ENCODE results near the gene PLCG2.

DNA sequence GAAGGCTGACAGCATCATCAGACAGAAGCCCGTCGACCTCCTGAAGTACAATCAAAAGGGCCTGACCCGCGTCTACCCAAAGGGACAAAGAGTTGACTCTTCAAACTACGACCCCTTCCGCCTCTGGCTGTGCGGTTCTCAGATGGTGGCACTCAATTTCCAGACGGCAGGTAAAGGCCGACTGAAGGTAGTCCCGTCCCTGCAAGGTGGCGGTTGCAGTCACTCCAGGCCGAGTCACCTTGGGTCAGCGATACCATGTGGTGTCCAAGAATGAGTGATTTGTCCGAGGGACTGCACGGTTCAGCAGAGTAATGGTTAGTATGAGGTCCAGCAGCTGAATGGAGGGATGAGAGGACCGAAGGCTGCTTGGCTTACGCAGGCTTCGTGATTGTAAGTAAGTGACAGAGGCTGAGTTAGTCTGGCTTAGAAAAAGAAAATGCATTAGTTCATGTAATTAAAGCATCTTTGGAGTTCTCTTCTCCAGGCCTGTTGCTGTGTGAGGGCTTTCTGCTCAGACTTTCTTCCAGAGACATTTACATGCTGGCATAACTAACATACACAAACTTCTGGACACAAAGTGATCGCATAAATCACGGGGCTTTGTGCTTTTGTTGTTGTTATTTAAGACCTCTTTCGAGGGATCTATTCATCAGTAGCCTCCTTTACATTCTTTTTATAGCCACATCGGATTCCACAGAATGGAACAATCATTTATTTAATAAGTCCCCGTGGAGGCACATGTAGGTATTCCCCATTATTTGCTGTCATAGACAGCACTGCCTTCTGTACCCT is 157.3 kb downstream of the PLCG2 start:
- no peak for TF ChIP-seq CTCF (IDR thresholded peaks at IDR 0.05; ENCODE audit: poor library complexity)
- no peak for TF ChIP-seq EZH2 (IDR thresholded peaks at IDR 0.05; ENCODE audit: borderline replicate concordance)
- no peak for TF ChIP-seq EZH2phosphoT487 (IDR thresholded peaks at IDR 0.05; ENCODE audit: low read depth, severe bottlenecking, unreplicated experiment)
